DMS79 treated with DMSO at 0.1 percent for 48 hours (cell line): ENCODE measurements around the gene CPEB4.

ENCODE experiments used
- DNase-seq: peaks from one replicate; lab custom pipeline; 2025; lab: John Stamatoyannopoulos, UW

CPEB4 gene

DNA sequence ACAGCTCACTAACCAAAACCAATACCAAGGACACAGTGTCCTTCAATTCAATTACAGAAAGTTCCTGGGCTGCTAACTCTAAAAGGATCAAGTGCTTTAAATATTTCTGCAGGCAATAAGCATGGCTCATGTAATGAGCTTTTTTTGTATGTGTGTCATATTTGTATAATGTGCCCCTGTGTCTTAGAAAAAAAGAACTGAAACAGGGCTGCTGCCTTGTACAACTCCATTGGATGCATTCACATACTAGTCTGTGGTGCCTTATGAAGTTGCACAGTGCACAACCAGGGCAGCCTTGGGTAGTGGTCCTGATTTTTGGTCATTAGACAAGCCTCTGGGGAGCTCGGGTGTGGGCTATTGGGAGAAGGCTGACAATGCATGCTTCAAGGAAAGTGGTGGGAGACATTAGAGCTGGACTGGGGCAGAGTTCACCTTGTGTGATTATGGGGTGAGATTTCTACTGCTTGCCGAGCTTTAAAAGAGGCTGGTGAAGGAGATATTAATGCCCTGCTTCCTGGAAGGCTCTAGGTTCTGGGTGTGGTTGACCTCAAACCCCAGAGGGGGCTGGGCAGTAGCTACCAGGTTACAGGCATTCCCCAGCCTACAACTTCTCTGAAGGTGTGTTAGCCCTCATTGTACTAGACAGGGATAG lies 3.6 kb upstream of the CPEB4 start:
- peak; percentile 9 for DNase-seq

DNA sequence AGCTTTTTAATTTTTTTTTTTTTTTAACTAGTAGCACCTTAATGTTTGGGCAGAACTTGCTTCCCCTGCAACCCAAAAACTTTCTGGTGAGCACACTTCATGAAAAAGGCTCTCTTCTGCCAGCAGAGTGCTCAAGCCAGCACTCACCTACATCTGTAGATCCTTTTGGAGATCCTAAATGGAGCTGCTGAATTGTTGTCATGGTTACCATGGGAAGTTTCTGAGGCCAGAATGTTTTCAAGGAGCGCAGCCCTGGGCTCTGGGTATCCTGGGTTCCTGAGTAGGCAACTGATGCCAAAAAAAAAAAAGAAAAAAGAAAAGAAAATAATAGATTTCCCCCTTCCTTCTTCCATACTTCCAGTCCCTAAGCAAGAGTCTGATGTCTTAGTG lies 3.1 kb upstream of the CPEB4 start:
- no peak for DNase-seq

DNA sequence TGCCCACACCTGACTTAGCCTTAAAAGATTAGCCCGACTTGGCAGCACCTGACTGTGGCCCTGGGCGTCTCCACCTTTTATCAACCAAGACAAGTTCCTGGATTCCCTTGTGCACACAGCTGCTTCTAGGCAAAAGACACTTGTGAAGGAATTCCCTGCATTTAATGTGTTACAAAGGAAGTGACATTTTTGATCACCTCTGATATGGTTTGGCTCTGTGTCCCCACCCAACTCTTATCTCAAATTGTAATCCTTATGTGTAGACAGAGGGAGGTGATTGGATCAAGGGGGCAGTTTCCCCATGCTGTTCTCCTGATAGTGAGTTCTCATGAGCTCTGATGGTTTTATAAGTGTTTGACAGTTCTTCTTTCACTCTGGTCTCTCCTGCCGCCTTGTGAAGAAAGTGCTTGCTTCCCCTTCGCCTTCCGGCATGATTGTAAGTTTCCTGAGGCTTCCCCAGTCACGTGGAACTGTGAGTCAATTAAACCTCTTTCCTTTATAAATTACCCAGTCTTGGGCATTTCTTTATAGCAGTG lies 2.6 kb upstream of the CPEB4 start:
- no peak for DNase-seq

DNA sequence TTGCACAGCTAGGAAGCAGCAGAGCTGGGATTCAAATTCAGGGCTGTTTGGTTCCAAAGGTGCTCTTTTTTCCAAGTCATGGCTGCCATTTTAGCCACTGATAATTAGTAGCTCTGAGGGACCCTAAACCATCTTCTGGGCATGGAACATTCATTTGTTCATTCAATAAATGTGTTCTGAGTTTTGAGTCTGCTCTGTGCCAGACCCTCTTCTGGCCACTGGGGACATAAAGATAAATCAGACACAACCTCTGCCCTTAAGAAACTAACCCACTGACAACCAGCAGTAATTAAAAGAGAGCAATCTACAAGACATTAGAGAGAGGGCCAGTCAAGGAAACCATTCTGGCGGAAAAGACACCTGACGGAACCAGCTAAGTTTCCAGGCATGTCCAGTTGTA lies 2.0 kb upstream of the CPEB4 start:
- no peak for DNase-seq

DNA sequence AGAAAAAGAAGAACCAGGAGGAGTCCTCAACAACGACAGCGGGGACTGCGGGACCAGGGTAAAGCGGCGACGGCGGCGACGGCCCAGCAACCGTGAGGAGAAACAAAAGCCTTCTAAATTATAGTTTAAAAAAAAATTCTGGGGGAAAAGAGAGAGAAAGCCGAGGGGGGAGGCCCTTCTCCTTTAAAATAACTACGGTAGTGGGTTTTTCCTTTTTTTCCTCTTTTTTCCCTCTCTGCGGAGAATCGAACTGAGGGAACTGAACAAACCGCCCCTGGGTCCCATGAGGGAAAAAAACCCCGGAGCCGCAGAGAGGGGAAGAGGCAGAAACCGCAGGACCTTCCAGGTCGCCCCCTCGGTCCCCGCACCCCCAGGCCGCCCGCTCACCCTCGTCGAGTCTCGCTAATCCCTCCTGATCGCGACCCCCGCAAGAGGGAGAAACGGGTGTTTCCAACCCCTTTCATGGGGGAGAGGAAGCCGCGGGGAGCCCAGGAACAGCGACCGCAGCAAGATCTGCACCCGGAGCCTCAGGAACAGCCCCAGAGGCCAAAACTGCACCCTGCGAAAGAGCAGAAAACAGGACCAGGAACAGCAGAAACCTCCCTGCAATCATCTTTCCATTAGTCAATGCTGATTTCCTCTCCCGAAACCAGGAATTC lies 453 bp downstream of the CPEB4 start:
- no peak for DNase-seq

DNA sequence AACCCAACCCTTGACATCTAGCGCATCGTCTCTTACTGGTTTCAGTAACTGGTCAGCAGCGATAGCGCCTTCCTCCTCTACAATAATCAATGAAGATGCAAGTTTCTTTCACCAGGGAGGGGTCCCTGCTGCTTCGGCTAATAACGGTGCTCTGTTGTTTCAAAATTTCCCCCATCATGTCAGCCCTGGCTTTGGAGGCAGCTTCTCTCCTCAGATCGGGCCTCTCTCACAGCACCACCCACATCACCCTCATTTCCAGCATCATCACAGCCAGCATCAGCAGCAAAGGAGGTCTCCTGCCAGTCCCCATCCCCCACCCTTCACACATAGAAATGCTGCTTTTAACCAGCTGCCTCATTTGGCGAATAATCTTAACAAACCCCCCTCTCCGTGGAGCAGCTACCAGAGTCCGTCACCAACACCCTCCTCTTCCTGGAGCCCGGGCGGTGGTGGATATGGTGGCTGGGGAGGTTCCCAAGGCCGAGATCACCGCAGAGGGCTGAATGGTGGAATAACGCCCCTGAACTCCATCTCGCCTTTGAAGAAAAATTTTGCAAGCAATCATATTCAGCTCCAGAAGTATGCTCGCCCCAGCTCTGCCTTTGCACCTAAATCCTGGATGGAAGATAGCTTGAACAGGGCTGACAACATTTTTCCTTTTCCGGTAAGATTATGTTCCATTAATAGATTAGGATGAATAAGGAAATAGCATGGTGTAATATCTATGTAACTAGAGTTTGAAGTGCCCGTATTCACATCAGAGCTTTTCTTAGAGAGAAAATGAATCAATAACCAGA lies 2.2 kb downstream of the CPEB4 start:
- peak; percentile 35 for DNase-seq

DNA sequence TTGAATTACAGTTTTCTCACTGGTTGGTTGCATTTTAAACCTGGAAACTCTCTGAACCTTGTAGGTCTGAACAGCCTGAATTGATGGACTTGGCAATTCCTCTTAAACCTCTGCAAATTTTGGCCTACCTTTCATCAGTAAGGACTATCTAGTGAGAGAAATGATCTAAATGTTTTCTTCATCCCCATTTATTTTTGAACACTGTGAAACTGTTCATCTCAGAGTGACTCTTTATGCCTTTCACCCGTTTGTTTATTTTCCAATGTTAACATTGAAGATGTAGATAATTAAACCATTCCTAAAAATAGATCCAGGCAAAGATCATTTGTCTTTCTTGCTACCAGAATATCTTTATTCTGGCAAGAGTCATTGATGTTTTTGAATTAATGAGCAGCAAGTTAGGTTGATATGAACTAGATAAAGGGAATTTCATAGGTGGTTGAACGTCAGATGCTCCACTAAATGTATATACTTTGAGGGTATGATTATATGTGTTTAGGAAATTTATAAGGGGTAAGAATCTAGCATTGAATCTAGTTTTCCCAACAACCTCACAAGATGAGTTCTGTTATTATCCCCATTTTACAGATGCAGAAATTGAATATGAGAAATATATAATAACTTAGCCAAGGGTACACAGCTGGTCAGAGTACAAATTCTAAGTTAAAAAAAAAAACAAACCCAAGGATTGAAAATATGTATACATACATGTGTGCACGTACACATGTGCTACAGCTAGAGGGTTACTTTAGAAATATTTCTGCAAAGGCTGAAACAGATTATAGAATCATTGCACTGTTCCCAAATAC lies 3.4 kb downstream of the CPEB4 start:
- DNase-seq, result peak; percentile 4

DNA sequence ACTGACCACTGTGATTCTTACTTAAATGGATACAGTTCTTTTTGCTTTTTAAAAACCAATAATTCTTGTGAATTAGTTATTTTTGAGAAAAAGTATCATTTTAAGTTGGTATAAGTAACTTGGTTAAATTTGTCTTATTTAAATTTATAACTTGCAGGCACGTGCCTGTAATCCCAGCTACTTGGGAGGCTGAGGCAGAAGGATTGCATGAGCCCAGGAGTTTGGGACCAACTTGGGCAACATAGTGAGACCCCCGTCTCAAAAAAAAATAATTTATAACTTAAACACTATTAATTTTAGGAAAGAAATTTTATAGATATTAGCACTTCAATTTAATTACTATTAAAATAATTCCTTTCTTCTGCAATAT lies 5.0 kb downstream of the CPEB4 start:
- DNase-seq, result no peak

DNA sequence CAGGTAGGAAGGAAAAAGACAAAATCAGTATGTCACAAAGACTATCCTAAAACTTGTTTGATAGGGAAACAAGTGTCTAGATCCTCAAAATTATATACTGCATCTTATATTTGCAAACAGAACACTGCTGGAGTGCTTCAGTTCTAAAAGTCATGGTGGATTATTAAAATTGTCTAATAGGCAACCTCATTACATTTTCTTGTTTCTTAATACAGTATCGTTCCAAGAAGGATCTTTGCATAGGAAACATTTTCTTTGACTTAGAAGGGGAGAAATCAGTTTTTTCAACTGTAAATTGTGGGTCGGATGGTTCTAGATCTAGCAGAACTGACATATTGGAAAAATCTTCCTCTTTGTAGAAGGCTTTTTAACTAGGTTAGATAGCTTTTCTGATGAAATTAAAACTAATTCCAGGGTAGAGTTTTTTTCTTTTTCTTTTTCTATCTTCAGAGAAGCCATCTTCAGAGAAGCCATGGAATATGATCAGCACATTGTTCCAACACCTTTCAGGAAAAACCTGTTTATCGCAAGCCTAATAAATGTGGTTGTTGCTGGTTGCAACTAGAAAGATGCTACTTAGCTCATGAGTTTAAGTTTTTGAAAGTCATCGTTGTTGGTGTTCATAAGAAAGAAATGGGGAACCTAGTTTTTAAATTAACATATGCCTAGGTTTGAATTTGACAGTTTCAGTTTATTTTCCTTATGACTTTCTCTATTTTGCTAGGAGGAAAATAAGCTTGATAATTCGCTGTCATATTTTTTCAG lies 7.4 kb downstream of the CPEB4 start:
- DNase-seq, result no peak

DNA sequence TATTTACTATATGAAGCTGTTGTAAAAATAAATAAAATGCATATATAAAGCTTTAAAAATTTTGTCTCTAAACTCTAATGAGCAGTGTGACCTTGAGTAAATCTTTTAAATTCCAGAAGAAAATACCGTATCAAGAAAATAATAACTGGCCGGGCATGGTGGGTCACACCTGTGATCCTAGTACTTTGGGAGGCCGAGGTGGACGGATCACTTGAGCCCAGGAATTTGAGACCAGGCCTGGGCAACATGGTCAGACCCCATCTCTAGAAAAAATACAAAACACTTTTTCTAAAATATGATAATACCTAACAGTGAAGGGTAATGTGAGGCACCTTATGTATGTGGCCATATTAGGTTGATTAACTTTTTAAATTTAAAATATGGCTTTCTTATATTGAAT lies 8.5 kb downstream of the CPEB4 start:
- no peak for DNase-seq

DNA sequence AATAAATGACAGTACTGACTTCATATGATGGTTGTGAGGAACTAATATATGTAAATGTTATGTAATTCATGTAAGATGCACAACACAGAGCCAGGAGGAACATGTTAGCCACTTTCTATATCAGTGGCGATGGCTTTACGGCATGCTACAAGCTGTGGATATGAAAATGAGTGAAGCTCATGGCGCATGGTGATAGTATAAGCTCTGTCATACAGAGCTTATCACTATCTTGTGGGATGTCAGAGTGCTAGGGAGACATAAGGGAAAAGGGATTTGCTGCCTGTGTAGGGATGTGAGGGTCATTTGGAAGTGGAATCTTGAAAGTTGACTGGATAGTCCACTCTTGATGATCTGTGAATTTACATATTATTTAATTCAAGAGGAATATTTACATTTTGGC lies 13.6 kb downstream of the CPEB4 start:
- no peak for DNase-seq

DNA sequence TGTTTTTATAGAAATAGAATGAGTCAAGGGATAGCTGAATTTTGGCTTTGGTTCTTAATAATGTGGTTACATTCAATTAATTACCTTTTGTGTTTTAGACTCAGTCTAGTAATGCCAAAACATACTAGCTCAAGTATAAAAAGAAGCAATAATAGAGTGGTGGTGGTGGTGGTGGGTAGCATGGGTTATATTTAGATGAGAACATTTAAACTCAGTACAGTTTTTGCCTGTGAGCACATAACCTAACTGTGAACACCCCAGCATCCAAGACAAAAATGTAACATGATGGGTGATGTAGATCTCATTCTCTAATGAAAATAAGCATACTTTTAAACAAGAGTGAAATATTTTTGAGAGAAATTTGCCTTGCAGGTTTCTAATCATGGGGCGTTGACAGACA lies 14.2 kb downstream of the CPEB4 start:
- no peak for DNase-seq

DNA sequence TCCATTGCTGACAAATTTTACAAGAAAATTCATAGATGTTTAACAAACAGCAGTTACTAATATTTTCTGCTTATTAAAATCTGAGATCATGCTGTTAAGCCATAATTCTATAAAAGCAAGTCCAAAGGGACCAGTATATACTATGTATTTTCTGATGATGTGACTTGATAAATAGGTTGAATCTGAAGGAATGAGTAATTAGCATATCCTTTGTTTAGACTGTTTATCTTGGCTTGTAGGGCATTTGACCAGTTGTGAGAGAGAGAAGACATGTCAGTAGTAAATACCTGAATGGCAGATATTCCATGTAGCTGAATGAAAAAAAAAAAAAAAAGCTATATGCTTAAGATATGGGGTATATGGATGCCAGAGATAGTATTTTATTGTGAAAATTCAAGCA lies 14.6 kb downstream of the CPEB4 start:
- DNase-seq, result no peak

DNA sequence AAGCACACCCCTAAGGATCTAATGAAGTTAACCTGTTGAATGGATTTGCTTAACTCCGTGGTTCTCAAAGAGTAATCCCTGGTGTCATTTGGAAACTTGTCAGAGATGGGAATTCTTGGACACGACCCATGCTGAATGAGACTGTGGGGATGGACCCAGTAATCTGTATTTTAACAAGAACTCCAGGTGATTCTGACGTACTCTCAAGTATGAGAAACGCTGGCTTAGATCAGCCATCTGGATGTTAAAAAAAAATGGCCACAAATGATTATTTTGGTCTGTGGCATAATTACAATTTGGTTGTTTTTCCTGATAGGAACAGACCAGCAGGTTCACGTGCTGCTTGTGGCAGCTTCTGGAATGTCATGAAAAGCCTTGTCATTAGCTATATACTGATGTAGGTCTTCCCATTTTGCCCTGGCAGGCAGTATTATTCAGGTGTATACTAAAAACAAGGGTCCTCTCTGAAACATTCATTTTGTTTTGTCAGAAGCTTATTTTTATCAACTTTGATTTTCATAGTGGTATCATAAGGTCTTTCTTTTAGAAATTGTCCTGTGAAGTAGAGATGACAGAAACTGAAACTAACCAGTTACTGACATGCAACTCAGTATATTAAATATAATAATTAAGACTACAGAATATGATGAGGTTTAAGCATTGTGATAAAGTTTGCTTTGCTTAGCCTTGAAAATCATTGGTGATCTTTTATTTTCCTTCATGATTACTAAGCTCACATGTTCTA lies 15.4 kb downstream of the CPEB4 start:
- DNase-seq, result no peak

DNA sequence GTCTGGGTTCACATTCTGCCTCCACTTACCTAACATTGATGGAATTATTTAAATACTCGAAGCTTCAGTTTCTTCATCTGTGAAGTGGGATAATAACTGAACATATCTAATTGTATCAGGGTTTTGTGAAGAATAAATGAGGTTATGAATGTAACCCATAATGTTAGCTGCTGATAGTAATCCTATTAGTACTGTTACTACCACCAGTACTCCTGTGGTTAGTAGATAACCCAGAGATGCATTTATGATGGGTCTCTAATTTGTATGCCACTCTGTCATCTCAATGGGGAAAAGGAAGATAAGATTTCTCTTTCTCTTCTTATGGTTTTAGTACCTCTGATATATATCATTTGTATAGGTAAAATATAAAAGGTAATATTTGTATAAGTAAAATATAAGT lies 16.0 kb downstream of the CPEB4 start:
- DNase-seq, result no peak

DNA sequence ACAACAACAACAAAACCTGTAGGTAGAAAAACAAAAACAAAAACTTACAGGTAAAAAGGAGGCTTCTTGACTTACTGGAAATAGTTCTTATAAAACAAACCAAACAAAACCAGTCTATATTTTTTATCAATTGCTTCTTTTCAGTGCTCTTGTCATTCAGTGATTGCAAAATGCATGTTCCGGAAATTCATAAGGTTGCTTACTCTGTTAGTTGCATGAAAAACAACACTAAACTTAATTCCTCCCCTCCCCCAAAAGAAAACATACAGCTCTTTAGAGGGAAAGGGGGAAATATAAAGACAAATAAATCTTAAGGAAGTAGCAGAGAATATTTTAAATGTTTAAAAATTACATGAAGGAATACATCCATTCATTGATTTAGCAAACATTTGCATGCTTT lies 19.1 kb downstream of the CPEB4 start:
- DNase-seq, result no peak

DNA sequence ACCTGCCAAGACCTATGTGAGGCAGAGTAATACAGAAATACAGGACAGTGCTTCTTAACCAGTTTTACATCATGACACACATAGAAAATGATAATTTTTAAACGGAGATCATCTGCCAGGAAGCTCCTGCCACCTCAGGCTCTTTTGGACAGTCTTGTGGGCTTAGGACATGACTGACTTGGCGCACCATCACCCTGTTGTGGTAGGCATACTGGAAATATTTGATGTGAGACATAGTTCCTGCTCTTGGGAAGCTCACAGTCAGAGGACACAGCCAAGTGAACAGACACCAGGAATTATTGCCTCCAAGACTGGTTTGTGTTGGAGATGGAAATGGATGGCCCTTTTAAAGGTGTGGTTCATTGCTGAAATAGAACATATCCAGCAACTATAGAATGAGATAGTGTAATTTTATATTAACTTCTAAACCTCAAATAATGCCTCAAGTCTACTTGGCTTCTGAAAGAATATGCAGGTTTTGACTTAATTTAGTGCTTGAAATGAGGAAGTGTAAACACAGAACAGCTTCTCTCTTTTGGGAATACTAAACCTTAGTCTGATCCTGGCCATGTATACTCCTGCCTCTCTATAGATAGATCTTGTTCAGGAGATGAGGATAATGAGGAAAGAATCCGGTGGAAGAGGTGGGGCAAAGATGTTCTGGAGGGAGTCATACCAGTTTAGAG lies 19.7 kb downstream of the CPEB4 start:
- DNase-seq, result no peak

DNA sequence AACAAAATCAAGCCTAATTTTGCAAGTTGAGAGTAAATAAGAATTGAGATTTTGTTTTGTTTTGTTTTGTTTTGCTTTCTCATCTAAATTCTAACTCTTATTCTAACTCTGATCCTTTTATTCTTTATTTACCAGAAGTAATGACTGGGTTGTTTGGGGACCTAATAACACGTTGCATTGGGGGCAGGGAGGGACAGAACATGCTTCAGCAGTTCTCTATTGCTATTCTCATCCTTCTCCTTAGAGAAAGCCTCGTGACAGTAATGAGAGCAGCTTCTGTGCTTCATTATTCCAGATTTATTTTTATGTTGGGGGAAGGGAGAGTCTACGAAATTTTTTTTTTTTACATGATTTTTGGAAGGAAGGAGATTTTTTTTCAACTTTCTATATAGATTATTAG lies 21.1 kb downstream of the CPEB4 start:
- DNase-seq, result no peak

DNA sequence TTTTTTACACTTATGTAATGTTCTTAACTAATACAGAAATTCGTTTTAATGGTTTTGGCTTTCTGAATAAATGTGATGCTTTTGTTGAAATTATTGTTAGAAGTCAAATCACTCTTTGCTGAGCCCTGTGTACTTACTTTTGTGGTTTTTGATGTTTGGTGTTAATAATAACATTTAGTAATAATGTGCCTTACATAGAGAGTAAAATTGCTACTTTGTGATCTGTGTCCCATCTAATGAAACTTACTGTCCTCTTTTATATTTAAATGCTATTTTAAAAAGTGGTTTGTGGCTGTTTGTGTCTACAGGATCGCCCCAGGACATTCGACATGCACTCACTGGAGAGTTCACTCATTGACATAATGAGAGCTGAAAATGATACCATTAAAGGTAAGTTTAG lies 22.1 kb downstream of the CPEB4 start:
- DNase-seq, result no peak

DNA sequence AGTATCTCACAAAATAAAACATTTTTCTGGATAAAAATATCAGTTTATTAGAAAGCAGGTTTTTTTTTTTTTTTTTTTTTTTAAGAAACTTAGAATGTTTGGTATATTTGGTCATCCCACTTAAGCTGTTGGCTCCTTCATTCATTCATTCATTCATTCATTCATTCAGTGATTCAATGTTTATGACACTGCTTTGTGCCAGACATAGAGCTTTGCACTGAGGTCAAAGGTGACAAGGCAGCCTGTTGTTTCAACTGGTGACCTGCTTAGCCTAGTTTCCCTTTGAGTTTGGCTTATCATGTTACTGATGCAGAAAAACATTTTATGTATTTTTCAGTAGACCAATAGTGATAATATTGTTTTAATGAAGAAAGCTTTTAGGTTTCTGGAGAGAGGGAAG lies 23.5 kb downstream of the CPEB4 start:
- no peak for DNase-seq
